GM13977 (cell line): ENCODE measurements around the gene GRIN2D.

Experiments used
- DNase-seq: peaks from one replicate; pipeline ENCODE4 v3.0.0; 2012; ENCODE audit warnings: low spot score
- in situ Hi-C: fragments of 300-500 bp; cut with MboI; formaldehyde crosslinking; loops from one replicate; pipeline ENCODE4 v1.12.0; 2022; ENCODE audit warnings: low sequenced_read_pairs, low pct_unique_long_range_greater_than_20kb, mixed read lengths, inconsistent platforms; ENCODE audit not compliant: unreplicated experiment
- TF ChIP-seq, protein P1 (sequence below): IDR thresholded peaks from 2 replicates; pipeline ENCODE4 v1.5.1; 2012; ENCODE audit warnings: mild to moderate bottlenecking, control low read depth; ENCODE audit not compliant: insufficient read depth; ENCODE audit errors: extremely low read depth, missing control alignments

The GRIN2D gene

DNA sequence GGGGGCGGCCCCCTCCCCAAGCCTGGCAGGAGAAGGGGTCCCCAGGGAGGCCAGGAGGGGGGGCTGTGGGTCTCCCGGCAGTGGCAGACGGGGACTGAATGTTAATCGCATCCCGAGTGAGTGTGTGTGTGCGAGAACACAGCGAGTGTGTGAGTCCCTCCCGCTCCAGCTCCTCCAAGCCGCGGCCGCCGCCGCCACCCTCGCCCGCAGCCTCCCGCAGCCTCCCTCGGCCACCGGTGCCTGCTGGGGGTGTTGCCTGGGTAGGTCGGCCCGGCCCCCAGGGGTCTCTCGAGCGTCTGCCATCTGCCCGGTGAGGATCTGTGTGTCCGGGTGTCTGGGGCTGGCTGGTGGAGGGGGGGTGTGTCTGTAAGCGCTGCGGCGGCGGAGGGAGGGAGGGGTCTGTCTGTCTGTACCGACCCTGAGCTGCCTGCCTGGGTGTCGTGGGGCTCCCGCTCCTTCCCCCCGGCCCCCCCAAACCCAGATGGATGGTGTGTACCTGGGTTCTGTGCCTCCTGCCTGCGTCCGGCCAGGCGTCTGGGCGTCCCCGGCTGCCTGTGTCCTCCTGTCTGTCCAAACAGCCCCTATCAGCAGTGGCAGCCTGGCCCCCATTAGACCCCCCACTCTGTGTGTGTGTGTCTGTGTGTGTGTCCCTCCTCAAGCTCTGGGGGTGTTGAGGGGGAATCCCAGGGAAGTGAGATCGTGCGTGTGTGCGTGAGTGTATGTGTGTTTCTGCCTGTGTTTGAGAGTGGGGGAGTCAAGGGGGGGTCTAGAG, at the start of gene GRIN2D:
GRIN2D (plus strand) TSS at position 110 of the 772 bp plus-strand sequence. CDS start 4,725 bp downstream, outside the sequence.
- TF ChIP-seq, protein P1, sequence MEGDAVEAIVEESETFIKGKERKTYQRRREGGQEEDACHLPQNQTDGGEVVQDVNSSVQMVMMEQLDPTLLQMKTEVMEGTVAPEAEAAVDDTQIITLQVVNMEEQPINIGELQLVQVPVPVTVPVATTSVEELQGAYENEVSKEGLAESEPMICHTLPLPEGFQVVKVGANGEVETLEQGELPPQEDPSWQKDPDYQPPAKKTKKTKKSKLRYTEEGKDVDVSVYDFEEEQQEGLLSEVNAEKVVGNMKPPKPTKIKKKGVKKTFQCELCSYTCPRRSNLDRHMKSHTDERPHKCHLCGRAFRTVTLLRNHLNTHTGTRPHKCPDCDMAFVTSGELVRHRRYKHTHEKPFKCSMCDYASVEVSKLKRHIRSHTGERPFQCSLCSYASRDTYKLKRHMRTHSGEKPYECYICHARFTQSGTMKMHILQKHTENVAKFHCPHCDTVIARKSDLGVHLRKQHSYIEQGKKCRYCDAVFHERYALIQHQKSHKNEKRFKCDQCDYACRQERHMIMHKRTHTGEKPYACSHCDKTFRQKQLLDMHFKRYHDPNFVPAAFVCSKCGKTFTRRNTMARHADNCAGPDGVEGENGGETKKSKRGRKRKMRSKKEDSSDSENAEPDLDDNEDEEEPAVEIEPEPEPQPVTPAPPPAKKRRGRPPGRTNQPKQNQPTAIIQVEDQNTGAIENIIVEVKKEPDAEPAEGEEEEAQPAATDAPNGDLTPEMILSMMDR = no peak
- no peak for DNase-seq
- in situ Hi-C loops = no loop called here

DNA sequence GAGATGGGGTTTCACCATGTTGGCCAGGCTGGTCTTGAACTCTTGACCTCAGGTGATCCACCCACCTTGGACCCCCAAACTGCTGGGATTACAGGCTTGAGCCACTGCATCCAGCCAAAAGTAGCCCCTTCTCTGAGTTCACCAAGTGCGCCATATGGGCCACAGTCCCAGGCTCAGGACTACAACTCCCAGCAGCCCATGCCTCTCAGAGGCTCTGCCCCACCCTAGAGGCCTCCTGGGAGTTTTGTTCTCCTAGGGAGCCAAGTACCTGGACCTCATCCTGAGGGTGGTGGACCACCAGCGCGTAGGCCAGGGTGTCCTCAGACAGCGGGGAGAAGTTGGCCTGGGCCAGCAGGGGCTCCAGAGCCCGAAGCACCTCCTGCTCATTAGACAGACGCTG, 48.6 kb upstream of the GRIN2D start:
- no peak for DNase-seq
- TF ChIP-seq, protein P1 = no peak
- in situ Hi-C loops = no loop called here

DNA sequence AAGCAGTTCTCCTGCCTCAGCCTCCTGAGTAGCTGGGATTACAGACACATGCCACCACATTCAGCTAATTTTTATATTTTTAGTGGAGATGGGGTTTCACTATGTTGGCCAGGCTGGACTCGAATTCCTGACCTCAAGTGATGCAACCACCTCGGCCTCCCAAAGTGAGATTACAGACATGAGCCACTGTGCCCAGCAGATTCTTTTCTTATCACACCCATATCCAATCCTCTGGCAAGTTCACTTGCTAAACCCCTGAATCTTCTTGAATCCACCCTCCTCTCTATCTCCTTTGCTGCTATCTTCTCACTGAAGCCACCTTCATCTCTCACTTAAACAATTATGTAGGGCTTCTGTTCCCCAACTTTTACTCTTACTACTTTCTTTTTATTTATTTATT, 47.3 kb upstream of the GRIN2D start:
- DNase-seq = no peak
- TF ChIP-seq, protein P1 = no peak
- in situ Hi-C loops = no loop called here

DNA sequence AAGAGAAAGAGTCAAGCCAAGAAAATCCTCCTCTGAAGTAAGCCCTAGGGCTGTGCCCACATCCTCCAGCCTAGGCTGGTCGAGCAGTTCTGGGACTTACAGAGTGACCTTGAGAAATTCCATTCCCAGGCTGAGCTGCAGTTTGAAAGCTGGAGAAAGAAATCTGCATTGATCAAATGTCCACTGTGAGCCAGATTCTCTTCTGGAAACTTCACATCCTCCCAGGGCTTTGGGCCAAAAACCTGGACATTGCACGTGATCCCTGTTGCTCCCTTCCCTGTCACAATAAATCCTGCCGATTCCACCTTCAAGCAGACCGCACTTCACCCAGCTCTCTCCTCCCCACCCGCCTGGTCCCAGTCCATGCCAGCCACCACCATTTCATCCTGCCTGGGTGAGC, 45.4 kb upstream of the GRIN2D start:
- in situ Hi-C loops = no loop called here

DNA sequence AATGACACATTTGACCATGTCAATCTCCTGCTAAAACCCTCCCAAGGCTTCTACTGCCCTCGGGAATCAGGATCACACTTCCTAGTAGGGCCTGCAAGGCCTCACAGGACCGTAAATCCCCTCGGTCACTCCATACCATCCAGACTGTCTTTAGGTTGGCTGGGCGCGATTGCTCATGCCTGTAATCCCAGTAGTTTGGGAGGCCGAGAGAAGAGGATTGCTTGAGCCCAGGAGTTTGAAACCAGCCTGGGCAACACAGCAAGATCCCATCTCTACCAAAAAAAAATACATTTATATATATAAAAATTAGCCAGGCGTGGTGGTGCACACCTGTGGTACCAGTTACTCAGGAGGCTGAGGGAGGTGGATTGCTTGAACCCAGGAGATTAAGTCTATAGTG, 44.7 kb upstream of the GRIN2D start:
- TF ChIP-seq, protein P1 = no peak
- in situ Hi-C loops = no loop called here
- DNase-seq = no peak

More for the DNA sequence above, 45.4 kb upstream of the GRIN2D start:
- TF ChIP-seq, protein P1 = no peak
- DNase-seq = no peak

DNA sequence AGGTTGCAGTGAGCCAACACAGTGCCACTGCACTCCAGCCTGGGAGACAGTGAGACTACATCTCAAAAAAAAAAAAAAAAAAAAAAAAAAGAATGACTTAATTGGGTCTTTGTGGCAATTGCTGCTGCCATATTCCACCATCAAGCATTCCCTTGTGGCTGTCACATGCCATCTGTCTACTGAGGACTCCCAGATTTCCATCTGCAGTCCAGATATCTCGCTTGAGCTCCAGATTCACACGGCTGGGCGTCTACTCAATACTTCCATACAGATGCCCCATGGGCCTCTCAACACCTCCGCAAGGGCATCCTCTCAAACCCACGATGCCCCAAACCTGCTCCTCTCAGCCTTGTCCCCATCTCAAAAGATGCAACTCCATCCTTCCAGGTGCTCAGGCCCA, 42.6 kb upstream of the GRIN2D start:
- TF ChIP-seq, protein P1 = no peak

More for the DNA sequence above, 42.6 kb upstream of the GRIN2D start:
- DNase-seq = no peak
- in situ Hi-C loops = no loop called here
